HepG2 (cell line): ENCODE data around the gene WDR27. TPM values are rescaled to one million over a fixed set of nuclear protein-coding genes. Genes with fewer than 3 reads are reported as not detected.

ENCODE experiments used
- ATAC-seq: fragments of 200-7000 bp; cut with Tn5 transposase; 3 replicates; pipeline ENCODE4 v1.9.1; 2020; ENCODE audit warnings: mild to moderate bottlenecking, moderate library complexity
- BruUV-seq: library from RNA; stranded (reverse); fragments of 400-500 nt; replicated peaks from 2 replicates; lab custom pipeline; 2021; lab: Mats Ljungman, UMichigan
- CTCF ChIA-PET: fragments of 300-600 bp; formaldehyde crosslinking; extraction: SDS; loops from one replicate; lab custom pipeline; 2021; ENCODE audit warnings: low total read pairs, inconsistent platforms, low intra/inter-chr PET ratio; lab: Yijun Ruan, JAX
- POLR2A ChIA-PET: fragments of 350-600 bp; sonication (Branson Sonifier 250); formaldehyde crosslinking; loops from one replicate; lab custom pipeline; 2020; ENCODE audit warnings: antibody characterized with exemption, inconsistent platforms; lab: Yijun Ruan, JAX
- DNase-seq: peaks from one replicate; pipeline ENCODE4 v3.0.0-alpha.2; 2015; ENCODE audit warnings: low spot score
- FAIRE-seq: peaks from 3 replicates; lab custom pipeline; 2011; peaks lifted over from hg19 to GRCh38; lab: Jason Lieb, UNC
- H2AFZ ChIP-seq: one replicate; pipeline ENCODE4 v1.6.1; 2011; ENCODE audit warnings: low read length, inconsistent platforms
- H3K27ac ChIP-seq: fragments of 300-600 bp; 3 replicates; pipeline ENCODE4 v1.8.0; 2011; ENCODE audit warnings: mixed run types, mild to moderate bottlenecking, mixed read lengths, low read length, inconsistent platforms; ENCODE audit not compliant: insufficient read depth; ENCODE audit errors: extremely low read length
- H3K27me3 ChIP-seq, 2 experiments: fragments of 200-600 bp in 1 of 2; 2 replicates in 1 of 2; 3 replicates in 1 of 2; pipeline versions ENCODE4 v1.6.0 to v1.8.0; 2011; ENCODE audit warnings: low read length in 2 of 2, mild to moderate bottlenecking in 2 of 2, moderate library complexity in 2 of 2, inconsistent platforms in 1 of 2; ENCODE audit not compliant: insufficient read depth in 2 of 2, control insufficient read depth in 1 of 2
- H3K36me3 ChIP-seq, 2 experiments: fragments of 200-600 bp in 1 of 2; replicated peaks in 1 of 2; 2 replicates in 1 of 2; 3 replicates in 1 of 2; pipeline versions ENCODE4 v1.5.1 to v1.8.0; 2011; ENCODE audit warnings: low read length in 2 of 2, inconsistent platforms in 1 of 2; ENCODE audit not compliant: insufficient read depth in 2 of 2, control insufficient read depth in 1 of 2
- H3K4me1 ChIP-seq: 2 replicates; pipeline ENCODE4 v1.5.1; 2012; ENCODE audit warnings: low read length, inconsistent platforms; ENCODE audit not compliant: insufficient read depth
- H3K4me2 ChIP-seq: 2 replicates; pipeline ENCODE4 v1.6.0; 2011; ENCODE audit warnings: low read depth, low read length, inconsistent platforms
- H3K4me3 ChIP-seq, 3 experiments: fragments of 200-600 bp in 1 of 3; sonication (generic), shearing (Covaris generic) in 1 of 3; replicated peaks in 1 of 3; 2 replicates each; pipeline ENCODE4 v1.5.1; 2011 to 2016; ENCODE audit warnings: low read length in 3 of 3, inconsistent platforms in 2 of 3, low read depth in 2 of 3, mild to moderate bottlenecking in 2 of 3, control low read depth in 1 of 3, mixed read lengths in 1 of 3; ENCODE audit not compliant: insufficient read depth in 1 of 3
- H3K79me2 ChIP-seq: one replicate; pipeline ENCODE4 v1.6.1; 2011; ENCODE audit warnings: low read length, inconsistent platforms; ENCODE audit not compliant: insufficient read depth
- H3K9ac ChIP-seq: 2 replicates; pipeline ENCODE4 v1.6.0; 2011; ENCODE audit warnings: mild to moderate bottlenecking, low read depth, low read length, inconsistent platforms; ENCODE audit not compliant: insufficient read depth
- H3K9me3 ChIP-seq: 2 replicates; pipeline ENCODE4 v1.5.1; 2012; ENCODE audit warnings: mild to moderate bottlenecking, low read length
- H4K20me1 ChIP-seq: 2 replicates; pipeline ENCODE4 v1.6.0; 2011; ENCODE audit warnings: inconsistent platforms, mild to moderate bottlenecking, low read length, moderate library complexity; ENCODE audit not compliant: insufficient read depth
- ATF7-NPFF ChIP-seq: sonication (generic); formaldehyde crosslinking; IDR thresholded peaks from 2 replicates; pipeline ENCODE4 v1.8.1; 2023; ENCODE audit warnings: mild to moderate bottlenecking, low read depth, missing genetic modification reagents, moderate library complexity
- CBX5 ChIP-seq: sonication (generic); formaldehyde crosslinking; IDR thresholded peaks from 2 replicates; pipeline ENCODE4 v1.4.0; 2020; ENCODE audit warnings: missing genetic modification reagents, borderline replicate concordance
- NR2F1 ChIP-seq, 2 experiments: fragments of 450-650 bp in 1 of 2; formaldehyde crosslinking in 1 of 2; IDR thresholded peaks; 2 replicates each; pipeline versions ENCODE4 v1.5.0 to v1.6.1; 2016 to 2020; ENCODE audit warnings: mild to moderate bottlenecking in 1 of 2, missing compliant biosample characterization in 1 of 2, missing genetic modification reagents in 1 of 2, moderate library complexity in 1 of 2
- SCMH1 ChIP-seq: sonication (generic); formaldehyde crosslinking; IDR thresholded peaks from 2 replicates; pipeline ENCODE4 v1.9.0; 2021; ENCODE audit warnings: missing genetic modification reagents, mild to moderate bottlenecking, borderline replicate concordance
- SMAD1 ChIP-seq: sonication (generic); formaldehyde crosslinking; IDR thresholded peaks from 2 replicates; pipeline ENCODE4 v1.4.0; 2020; ENCODE audit warnings: missing genetic modification reagents, low read depth, mild to moderate bottlenecking, borderline replicate concordance
- ZHX1 ChIP-seq: sonication (generic); formaldehyde crosslinking; IDR thresholded peaks from 2 replicates; pipeline ENCODE4 v1.8.1; 2022; ENCODE audit warnings: low read depth, mild to moderate bottlenecking, missing genetic modification reagents
- ZNF639 ChIP-seq: conservative IDR thresholded peaks from 2 replicates; pipeline ENCODE4 v1.6.1; 2018; ENCODE audit warnings: missing genetic modification reagents
- WGBS: methylation state at CpG from one replicate; pipeline ENCODE4 v1.1.6; 2017; ENCODE audit warnings: low lambda C conversion rate; 5-methylcytosine and 5-hydroxymethylcytosine counted together
- in situ Hi-C: cut with HindIII; loops from 2 replicates; pipeline ENCODE4 v1.10.0; 2017; ENCODE audit warnings: low pct_unique_long_range_greater_than_20kb; ENCODE audit not compliant: extremely low pct_ligation_motif_present
- intact Hi-C: fragments of 100-400 bp; cut with micrococcal nuclease; formaldehyde crosslinking; loops from one replicate; pipeline ENCODE4 v1.10.0; 2022; ENCODE audit not compliant: unreplicated experiment
- polyA plus RNA-seq, 8 experiments: library from polyadenylated mRNA; depleted of rRNA in 3 of 8; stranded (reverse) in 7 of 8; unstranded in 1 of 8; fragments of >200 nt; fragmentation: Illumina TruSeq in 4 of 8; extraction: Trizol in 4 of 8; gene quantifications; 2 replicates each; pipeline versions ENCODE4 v1.2.1 to v1.2.3, GENCODE V29; 2011 to 2016; ENCODE audit warnings: low read depth in 4 of 8, missing spikeins in 1 of 8, mixed read lengths in 1 of 8; ENCODE audit not compliant: insufficient read depth in 1 of 8
- total RNA-seq, 5 experiments: library from RNA; depleted of rRNA; stranded (reverse); fragments of >200 nt; fragmentation: Illumina TruSeq; extraction: Trizol; gene quantifications; 2 replicates each; pipeline ENCODE4 v1.2.3, GENCODE V29; 2016; ENCODE audit warnings: low read depth in 1 of 5
- TF ChIP-seq, protein P1 (sequence below): fragments of 450-650 bp; IDR thresholded peaks from 2 replicates; pipeline ENCODE4 v1.6.1; 2016

WDR27 gene
- total and polyA plus RNA-seq, 2 of the 13 experiments (the other 11 are each of a cell fraction or from before 2014, with no cell fraction given): 34.1 to 80.3 TPM

GRCh38 chr6:169534039-169534421 lies 167.8 kb downstream of the WDR27 start (continued):
- no peak for TF ChIP-seq ATF7-NPFF (CRISPR knock-in tag)
- no peak for TF ChIP-seq NR2F1 (CRISPR knock-in tag; IDR thresholded peaks at IDR 0.05)
- TF ChIP-seq ZHX1: no peak
- TF ChIP-seq, all 625 proteins: peak for 0

GRCh38 chr6:169533301-169534038 lies 168.4 kb downstream of the WDR27 start:
- intact Hi-C loops (no loop called here), in situ Hi-C loops (no loop called here)
- H3K9ac ChIP-seq: no peak overlapping the region
- no peaks in the 10 kb centered on the region for H3K4me1 ChIP-seq
- no peaks in the 10 kb centered on the region for H3K27me3 ChIP-seq
- no TSS peak for BruUV-seq
- no peak for DNase-seq
- no peak overlapping the region for H2AFZ ChIP-seq
- CTCF ChIA-PET: no interaction called here
- H3K27ac ChIP-seq: no peak overlapping the region
- H3K36me3 ChIP-seq: no peaks in the 10 kb centered on the region
- TF ChIP-seq SMAD1 (CRISPR knock-in tag) (no peak), ZNF639 (CRISPR knock-in tag) (no peak), CBX5 (CRISPR knock-in tag) (no peak), SCMH1 (CRISPR knock-in tag) (no peak)
- TF ChIP-seq, protein P1, sequence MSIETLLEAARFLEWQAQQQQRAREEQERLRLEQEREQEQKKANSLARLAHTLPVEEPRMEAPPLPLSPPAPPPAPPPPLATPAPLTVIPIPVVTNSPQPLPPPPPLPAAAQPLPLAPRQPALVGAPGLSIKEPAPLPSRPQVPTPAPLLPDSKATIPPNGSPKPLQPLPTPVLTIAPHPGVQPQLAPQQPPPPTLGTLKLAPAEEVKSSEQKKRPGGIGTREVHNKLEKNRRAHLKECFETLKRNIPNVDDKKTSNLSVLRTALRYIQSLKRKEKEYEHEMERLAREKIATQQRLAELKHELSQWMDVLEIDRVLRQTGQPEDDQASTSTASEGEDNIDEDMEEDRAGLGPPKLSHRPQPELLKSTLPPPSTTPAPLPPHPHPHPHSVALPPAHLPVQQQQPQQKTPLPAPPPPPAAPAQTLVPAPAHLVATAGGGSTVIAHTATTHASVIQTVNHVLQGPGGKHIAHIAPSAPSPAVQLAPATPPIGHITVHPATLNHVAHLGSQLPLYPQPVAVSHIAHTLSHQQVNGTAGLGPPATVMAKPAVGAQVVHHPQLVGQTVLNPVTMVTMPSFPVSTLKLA: peak; percentile 94
- WGBS: 91% methylated on average over 6 of the region's 6 CpGs
- H3K79me2 ChIP-seq: no peaks in the 10 kb centered on the region
- no peaks in the 10 kb centered on the region; the same call in 1 of the 2 replicates for H4K20me1 ChIP-seq
- FAIRE-seq: no peak
- no peak for ATAC-seq
- H3K9me3 ChIP-seq: peaks cover 28% of the 10 kb centered on the region
- POLR2A ChIA-PET: no interaction called here
- H3K4me2 ChIP-seq: no peak overlapping the region
- no peak overlapping the region for H3K4me3 ChIP-seq
